GM19025 (cell line): ENCODE results near the gene CARHSP1.
"Not testable (repeated sequence)": the region's sequence is repeated elsewhere in the genome, so short reads cannot be mapped to it uniquely, and the experiment has no call there.

Source experiments
- ATAC-seq: cut with Tn5 transposase; IDR thresholded peaks from one replicate; pipeline ENCODE4 v1.9.1; 2021; ENCODE audit warnings: mild to moderate bottlenecking, low read depth, moderate library complexity; ENCODE audit not compliant: unreplicated experiment

Gene CARHSP1

GRCh38 chr16:8837594-8837993 lies 31.2 kb downstream of the CARHSP1 start:
- not testable (repeated sequence) for ATAC-seq

DNA sequence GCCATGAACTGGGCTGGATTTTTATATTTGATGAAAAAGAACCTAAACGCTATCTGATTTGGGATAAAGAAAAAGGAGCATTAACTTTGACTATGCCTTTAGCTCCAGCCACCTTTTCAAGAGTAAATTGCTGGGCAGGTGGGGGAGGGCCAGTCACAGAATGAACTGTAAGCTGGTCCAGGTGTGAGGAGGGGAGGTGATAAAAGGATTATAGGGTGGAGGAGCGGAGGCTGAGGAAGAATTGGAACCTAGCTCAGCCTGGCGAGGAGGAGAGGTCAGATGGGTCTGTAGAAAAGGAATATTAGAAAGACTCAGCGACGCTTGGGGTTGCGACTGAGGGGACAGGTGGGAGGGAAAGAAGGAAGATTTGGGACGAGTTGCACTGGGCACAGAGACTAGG lies 32.0 kb downstream of the CARHSP1 start:
- not testable (repeated sequence) for ATAC-seq

- ATAC-seq, result no peak
Measured at GRCh38 chr16:8832717-8833105, 36.1 kb downstream of the CARHSP1 start.

DNA sequence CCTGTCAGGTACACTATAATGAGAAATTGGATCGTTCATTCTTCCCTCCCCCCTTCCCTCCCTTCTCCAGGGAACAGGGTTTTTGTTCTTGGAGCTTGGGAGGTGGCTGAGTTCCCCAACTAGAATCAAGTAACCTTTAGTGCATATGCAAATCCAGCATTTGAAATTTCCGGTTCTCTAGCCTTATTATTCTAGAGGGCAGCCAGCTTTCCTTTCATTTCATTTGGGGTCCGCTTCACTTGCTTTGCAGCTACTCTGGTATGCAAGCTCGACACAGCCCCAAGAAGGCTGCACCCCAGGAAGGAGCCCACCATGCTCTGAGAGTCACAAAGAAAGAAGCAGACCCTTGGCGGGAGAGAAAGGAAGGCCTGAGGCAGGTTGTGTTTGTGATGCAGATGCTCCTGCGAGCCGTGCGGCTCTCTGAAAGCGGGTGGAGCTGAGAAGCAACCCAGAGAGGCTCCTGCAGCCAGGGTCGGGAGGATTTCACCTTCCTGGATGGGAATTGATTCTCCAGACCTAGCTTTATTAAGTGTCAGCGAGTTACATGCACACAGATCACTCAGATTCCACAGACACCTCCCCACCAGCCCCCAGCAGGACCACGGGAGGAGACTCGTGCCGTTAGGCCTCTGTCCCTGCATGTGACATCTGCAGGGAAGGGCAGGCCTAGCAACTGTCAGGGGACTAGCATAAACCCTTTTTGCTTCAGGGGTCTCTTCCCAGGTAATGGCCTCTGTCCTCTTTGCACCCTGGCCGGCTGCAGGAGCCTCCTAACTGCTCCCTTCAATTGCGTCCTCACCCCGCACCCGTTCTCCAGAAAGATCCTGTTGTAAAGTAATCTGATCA lies 36.7 kb downstream of the CARHSP1 start:
- ATAC-seq, result no peak

DNA sequence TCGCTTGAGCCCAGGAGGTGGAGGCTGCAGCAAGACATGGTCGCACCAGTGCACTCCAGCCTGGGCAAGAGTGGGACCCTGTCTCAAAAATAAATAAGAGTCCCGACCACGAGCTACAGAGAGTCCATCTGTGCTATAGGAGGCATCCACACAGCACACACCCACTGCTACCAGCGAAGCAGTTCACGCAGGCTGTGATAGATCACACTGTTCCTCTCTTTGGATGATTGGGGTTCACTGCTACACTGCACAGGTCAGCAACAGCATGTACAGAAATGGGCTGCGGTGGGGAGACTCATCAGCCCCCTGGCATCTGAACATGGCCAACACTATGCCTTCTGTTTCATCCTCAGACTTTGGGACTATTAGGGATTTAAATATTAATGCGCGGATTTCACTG lies 37.4 kb downstream of the CARHSP1 start:
- no peak for ATAC-seq

- no peak for ATAC-seq
Measured at GRCh38 chr16:8828541-8829165, 40.2 kb downstream of the CARHSP1 start.

GRCh38 chr16:8826278-8826879 lies 42.4 kb downstream of the CARHSP1 start:
- no peak for ATAC-seq

DNA sequence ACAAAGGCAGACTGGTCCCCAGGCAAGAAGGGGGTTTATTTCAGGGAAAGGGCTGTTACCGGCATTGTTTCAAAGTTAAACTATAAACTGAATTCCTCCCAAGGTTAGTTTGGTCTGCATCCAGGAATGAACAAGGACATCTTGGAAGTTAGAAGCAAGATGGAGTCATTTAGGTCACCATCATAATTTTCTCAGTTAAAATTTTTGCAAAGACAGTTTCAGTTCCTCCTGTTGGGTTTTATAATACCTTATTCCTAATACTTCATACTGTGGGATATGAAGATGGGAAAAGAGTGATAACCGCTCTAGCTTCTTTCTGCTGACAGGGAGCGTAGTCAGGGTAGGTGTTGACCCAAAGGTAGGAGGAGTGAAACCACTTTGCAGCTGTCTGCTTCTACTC lies 46.4 kb downstream of the CARHSP1 start:
- ATAC-seq, result no peak

- no peak for ATAC-seq
Measured at GRCh38 chr16:8819411-8820034, 49.3 kb downstream of the CARHSP1 start.

GRCh38 chr16:8818504-8819270 lies 50.1 kb downstream of the CARHSP1 start:
- peak; percentile 83 for ATAC-seq

DNA sequence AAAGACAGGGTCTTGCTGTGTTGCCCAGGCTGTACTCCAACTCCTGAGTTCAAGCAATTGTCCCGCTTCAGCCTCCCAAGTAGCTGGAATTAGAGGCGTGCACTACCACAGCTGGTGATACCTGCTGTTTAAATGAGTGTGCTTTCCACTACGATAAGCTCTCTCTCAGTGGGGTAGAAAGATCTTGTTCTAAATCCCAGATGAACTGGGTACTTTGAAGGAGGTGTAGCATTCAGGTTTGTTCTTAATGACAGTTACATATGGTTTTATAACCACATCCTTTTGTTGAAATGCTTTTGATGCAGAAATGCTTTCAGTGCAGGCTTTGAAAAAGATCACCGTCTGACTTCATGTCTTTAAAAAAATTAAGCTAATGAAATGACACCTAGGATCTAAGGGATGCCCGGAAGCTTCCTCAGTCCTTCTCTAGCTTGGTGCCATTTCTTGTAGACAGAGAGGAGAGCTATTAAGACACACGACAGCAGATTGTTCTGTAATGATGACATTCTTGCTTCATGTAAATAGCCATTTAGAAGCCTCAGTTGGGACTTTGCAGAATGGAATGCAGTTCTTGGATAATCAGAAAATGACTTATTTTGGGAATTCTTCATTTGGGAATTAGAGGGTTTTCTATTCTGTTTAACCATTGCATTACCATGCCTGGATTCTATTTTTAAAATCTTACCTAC lies 51.7 kb downstream of the CARHSP1 start:
- no peak for ATAC-seq

- ATAC-seq, result no peak
Measured at GRCh38 chr16:8814095-8814806, 54.6 kb downstream of the CARHSP1 start.

DNA sequence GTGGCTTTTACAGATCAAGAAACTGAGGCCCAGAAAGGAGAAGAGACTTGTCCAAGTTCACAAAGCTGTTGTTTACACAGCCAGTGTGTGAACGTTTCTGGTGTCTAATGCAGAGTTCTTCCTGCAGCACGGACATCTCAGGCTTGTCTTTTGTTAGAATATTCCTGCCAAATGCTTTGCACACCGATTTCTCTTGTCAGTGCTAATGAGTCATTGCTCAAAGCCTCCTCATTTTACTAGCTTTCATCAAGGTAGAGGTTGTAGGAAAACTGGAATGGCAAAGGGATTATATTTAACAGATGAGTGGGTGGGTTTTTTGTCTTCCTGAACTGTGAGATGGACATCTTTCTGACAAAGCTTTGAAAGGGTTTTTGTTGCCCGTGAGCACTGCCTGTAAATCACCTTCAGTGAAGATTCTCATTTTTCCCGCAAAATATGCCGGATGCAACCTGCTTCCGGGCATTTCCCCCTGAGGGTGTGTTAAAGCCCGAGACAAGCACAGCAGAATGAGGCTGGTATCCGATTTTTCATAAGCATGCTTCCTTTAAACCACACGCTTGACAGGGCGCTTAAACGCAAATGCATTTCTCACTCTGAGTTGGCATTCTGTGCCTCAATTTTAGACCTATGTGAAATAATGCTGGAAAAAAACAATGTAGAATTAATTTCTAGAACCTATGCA lies 56.5 kb downstream of the CARHSP1 start:
- ATAC-seq, result no peak

GRCh38 chr16:8808613-8809353 lies 60.0 kb downstream of the CARHSP1 start:
- no peak for ATAC-seq

GRCh38 chr16:8808009-8808408 lies 60.8 kb downstream of the CARHSP1 start:
- ATAC-seq, result no peak

DNA sequence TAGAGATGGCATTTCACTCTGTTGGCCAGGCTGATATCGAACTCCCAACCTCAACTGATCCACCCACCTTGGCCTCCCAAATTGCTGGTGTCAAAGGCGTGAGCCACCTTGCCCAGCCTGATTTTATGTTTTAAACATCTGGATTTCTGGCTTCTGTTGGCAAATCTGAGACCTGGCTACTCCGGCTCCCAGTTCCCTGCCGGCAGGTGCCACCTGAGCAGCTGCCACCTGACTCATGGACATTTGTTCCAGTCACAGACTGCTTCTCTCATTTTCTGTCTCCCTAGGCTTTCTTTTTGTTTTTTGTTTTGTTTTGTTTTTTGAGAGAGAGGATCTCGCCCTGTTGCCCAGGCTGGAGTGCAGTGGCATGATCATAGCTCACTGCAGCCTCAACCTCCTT lies 61.6 kb downstream of the CARHSP1 start:
- no peak for ATAC-seq

GRCh38 chr16:8806272-8806983 lies 62.4 kb downstream of the CARHSP1 start:
- no peak for ATAC-seq
